MM.1S (cell line): ENCODE data around the gene GCSAML.
A peak's percentile ranks its signal among the peaks of the same experiment; 100 is the strongest.

ENCODE experiments used
- DNase-seq: peaks from one replicate; pipeline ENCODE4 v3.0.0-alpha.2; 2015
- H2AFZ ChIP-seq: fragments of 300-600 bp; sonication (generic); 2 replicates; pipeline ENCODE4 v1.6.0; 2016; ENCODE audit warnings: antibody characterized with exemption, low read length
- H3F3A ChIP-seq: fragments of 300-600 bp; sonication (generic); 2 replicates; pipeline ENCODE4 v1.6.1; 2016; ENCODE audit warnings: mild to moderate bottlenecking, antibody characterized with exemption, low read length, moderate library complexity, mixed read lengths; ENCODE audit not compliant: insufficient read depth
- H3K27ac ChIP-seq: fragments of 300-600 bp; sonication (generic); 2 replicates; pipeline ENCODE4 v1.5.1; 2016; ENCODE audit warnings: mild to moderate bottlenecking, low read length
- H3K27me3 ChIP-seq: fragments of 300-600 bp; sonication (generic); replicated peaks from 2 replicates; pipeline ENCODE4 v1.6.0; 2016; ENCODE audit warnings: low read length; ENCODE audit not compliant: insufficient read depth
- H3K36me3 ChIP-seq: fragments of 300-600 bp; sonication (generic); replicated peaks from 2 replicates; pipeline ENCODE4 v1.6.1; 2016; ENCODE audit warnings: mild to moderate bottlenecking, low read length, mixed read lengths; ENCODE audit not compliant: insufficient read depth
- H3K4me1 ChIP-seq: fragments of 300-600 bp; sonication (generic); 2 replicates; pipeline ENCODE4 v1.6.1; 2016; ENCODE audit warnings: low read length, mixed read lengths
- H3K4me2 ChIP-seq: fragments of 300-600 bp; sonication (generic); 2 replicates; pipeline ENCODE4 v1.6.0; 2016; ENCODE audit warnings: low read depth, low read length
- H3K4me3 ChIP-seq: fragments of 300-600 bp; sonication (generic); 2 replicates; pipeline ENCODE4 v1.5.1; 2016; ENCODE audit warnings: low read length, mixed read lengths
- H3K79me2 ChIP-seq: fragments of 300-600 bp; sonication (generic); 2 replicates; pipeline ENCODE4 v1.6.1; 2016; ENCODE audit warnings: mixed run types, low read length, mixed read lengths
- H3K9ac ChIP-seq: fragments of 300-600 bp; sonication (generic); 2 replicates; pipeline ENCODE4 v1.6.1; 2016; ENCODE audit warnings: low read length, mixed read lengths
- H3K9me2 ChIP-seq: fragments of 300-600 bp; sonication (generic); replicated peaks from 2 replicates; pipeline ENCODE4 v1.6.1; 2016; ENCODE audit warnings: mild to moderate bottlenecking, low read length, mixed read lengths; ENCODE audit not compliant: insufficient read depth
- H3K9me3 ChIP-seq: fragments of 300-600 bp; sonication (generic); replicated peaks from 2 replicates; pipeline ENCODE4 v1.6.1; 2016; ENCODE audit warnings: mild to moderate bottlenecking, low read length, mixed read lengths; ENCODE audit not compliant: insufficient read depth
- H4K20me1 ChIP-seq: fragments of 300-600 bp; sonication (generic); 2 replicates; pipeline ENCODE4 v1.6.1; 2016; ENCODE audit warnings: mild to moderate bottlenecking, low read length, moderate library complexity, mixed read lengths; ENCODE audit not compliant: insufficient read depth
- CTCF ChIP-seq: fragments of 300-600 bp; sonication (generic); IDR thresholded peaks from 2 replicates; pipeline ENCODE4 v1.5.1; 2016; ENCODE audit warnings: antibody characterized with exemption, low read length, mixed read lengths
- EZH2 ChIP-seq: fragments of 300-600 bp; sonication (generic); optimal IDR thresholded peaks from 2 replicates; pipeline ENCODE3; 2017; ENCODE audit warnings: low read depth, mild to moderate bottlenecking, antibody characterized with exemption, low read length, mixed read lengths
- EZH2phosphoT487 ChIP-seq: fragments of 300-600 bp; sonication (generic); IDR thresholded peaks from 2 replicates; pipeline ENCODE4 v1.6.1; 2018; ENCODE audit warnings: antibody characterized with exemption, low read length

Gene GCSAML

GRCh38 chr1:247574664-247575063, 25.7 kb downstream of the GCSAML start:
- no peak for DNase-seq
- Histone ChIP-seq H2AFZ (no peak overlapping the region), H3K9me3 (no peaks in the 10 kb centered on the region), H3K9ac (no peak overlapping the region), H3K4me1 (no peaks in the 10 kb centered on the region), H3K27me3 (no peaks in the 10 kb centered on the region), H3K4me2 (no peak overlapping the region), H3K9me2 (no peaks in the 10 kb centered on the region), H3F3A (no peaks in the 10 kb centered on the region), H4K20me1 (no peaks in the 10 kb centered on the region), H3K27ac (no peak overlapping the region), H3K36me3 (no peaks in the 10 kb centered on the region), H3K4me3 (no peak overlapping the region), H3K79me2 (no peaks in the 10 kb centered on the region)
- no peak for TF ChIP-seq EZH2phosphoT487
- TF ChIP-seq EZH2: no peak
- TF ChIP-seq CTCF: no peak

- no peaks in the 10 kb centered on the region for H3K36me3 ChIP-seq
- H3K9ac ChIP-seq: no peak overlapping the region
- H4K20me1 ChIP-seq: no peaks in the 10 kb centered on the region
- TF ChIP-seq EZH2phosphoT487 (no peak), CTCF (peak; percentile 56)
- H2AFZ ChIP-seq: no peak overlapping the region
- H3K9me3 ChIP-seq: no peaks in the 10 kb centered on the region
- H3F3A ChIP-seq: no peaks in the 10 kb centered on the region
- H3K79me2 ChIP-seq: no peaks in the 10 kb centered on the region
- no peak overlapping the region for H3K4me2 ChIP-seq
- peak; percentile 45 for DNase-seq
- H3K4me1 ChIP-seq: no peaks in the 10 kb centered on the region
- no peaks in the 10 kb centered on the region for H3K27me3 ChIP-seq
- H3K27ac ChIP-seq: no peak overlapping the region
- H3K4me3 ChIP-seq: no peak overlapping the region
- H3K9me2 ChIP-seq: no peaks in the 10 kb centered on the region
These were observed 27.6 kb downstream of the GCSAML start for GRCh38 chr1:247576514-247576913.

- H2AFZ ChIP-seq: no peak overlapping the region
- no peak for DNase-seq
- H3K9me2 ChIP-seq: no peaks in the 10 kb centered on the region
- H3K4me3 ChIP-seq: no peak overlapping the region
- H3K4me1 ChIP-seq: no peaks in the 10 kb centered on the region
- H3K27ac ChIP-seq: no peak overlapping the region
- H3K36me3 ChIP-seq: no peaks in the 10 kb centered on the region
- no peak overlapping the region for H3K9ac ChIP-seq
- no peaks in the 10 kb centered on the region for H3K27me3 ChIP-seq
- TF ChIP-seq EZH2phosphoT487: no peak
- TF ChIP-seq EZH2: no peak
- no peak for TF ChIP-seq CTCF
- no peaks in the 10 kb centered on the region for H3K79me2 ChIP-seq
- no peaks in the 10 kb centered on the region for H4K20me1 ChIP-seq
- no peaks in the 10 kb centered on the region for H3K9me3 ChIP-seq
- no peaks in the 10 kb centered on the region for H3F3A ChIP-seq
- no peak overlapping the region for H3K4me2 ChIP-seq
These were observed 30.1 kb downstream of the GCSAML start for GRCh38 chr1:247578946-247579460.
